Upper lobe of left lung (tissue), 6 donors: Measurements from ENCODE around the gene ATP10A. TPM values are rescaled to one million over a fixed set of nuclear protein-coding genes. Genes with fewer than 3 reads are reported as not detected.

Source experiments
- ATAC-seq, 2 donors: fragments of 200-7000 bp; cut with Tn5 transposase; one replicate each; pipeline ENCODE4 v1.9.1; 2022; ENCODE audit warnings: mild to moderate bottlenecking in 2 of 2, moderate library complexity in 2 of 2; ENCODE audit not compliant: low FRiP score in 2 of 2
- DNase-seq, 2 donors: peaks; one replicate each; pipeline ENCODE4 v3.0.0-alpha.2; 2019 to 2020
- H3K27ac ChIP-seq, 4 donors: fragments of 200-600 bp; sonication (generic); one replicate each; pipeline ENCODE4 v1.5.1; 2016 to 2019
- H3K27me3 ChIP-seq, 4 donors: fragments of 200-600 bp; sonication (generic); one replicate each; pipeline ENCODE4 v1.5.1; 2017 to 2019
- H3K36me3 ChIP-seq, 4 donors: fragments of 200-600 bp; sonication (generic); one replicate each; pipeline ENCODE4 v1.5.1; 2016 to 2019
- H3K4me1 ChIP-seq, 4 donors: fragments of 200-600 bp; sonication (generic); one replicate each; pipeline ENCODE4 v1.5.1; 2018 to 2019
- H3K4me3 ChIP-seq, 4 donors: fragments of 200-600 bp; sonication (generic); one replicate each; pipeline ENCODE4 v1.5.1; 2017 to 2019; ENCODE audit warnings: mild to moderate bottlenecking in 2 of 4, moderate library complexity in 1 of 4
- H3K9me3 ChIP-seq, 4 donors: fragments of 200-600 bp; sonication (generic); one replicate each; pipeline ENCODE4 v1.5.1; 2018 to 2019
- EP300 ChIP-seq, 4 donors: sonication (generic); formaldehyde crosslinking; IDR thresholded peaks; one replicate each; pipeline ENCODE4 v1.5.1; 2017; ENCODE audit warnings: antibody characterized with exemption in 4 of 4, control low read depth in 2 of 4
- POLR2A ChIP-seq, 4 donors: fragments of 450-650 bp; IDR thresholded peaks; one replicate each; pipeline ENCODE4 v1.5.1; 2016 to 2017; ENCODE audit warnings: antibody characterized with exemption in 4 of 4, mild to moderate bottlenecking in 2 of 4
- POLR2AphosphoS5 ChIP-seq, 2 donors: sonication (generic); formaldehyde crosslinking; IDR thresholded peaks; one replicate each; pipeline ENCODE4 v1.5.1; 2017; ENCODE audit warnings: antibody characterized with exemption in 2 of 2
- WGBS, 2 donors: methylation state at CpG; one replicate each; pipeline ENCODE4 v1.1.5; 2017 to 2018; 5-methylcytosine and 5-hydroxymethylcytosine counted together
- total RNA-seq, 6 donors: library from RNA; depleted of rRNA in 4 of 6; stranded (reverse); fragments of >200 nt in 4 of 6; gene quantifications; one replicate each; pipeline versions ENCODE4 v1.1.0 to v1.2.1, GENCODE V29; 2016 to 2021
- TF ChIP-seq, protein P1 (sequence below), 6 experiments: fragments of 450-650 bp in 4 of 6; fragments of 200-600 bp in 2 of 6; sonication (generic) in 2 of 6; IDR thresholded peaks; one replicate each; pipeline ENCODE4 v1.5.1; 2016 to 2019; ENCODE audit warnings: antibody characterized with exemption in 6 of 6
- donor health status: DM: no; HTN: no; CAD: no; lungs with moderate emphysema.
- donor health status: DM: no; HTN: yes; CAD: no; lungs with severe emphysema.

The ATP10A gene
- total RNA-seq, 6 donors from 2014 or later: 17.8 to 62.4 (median 32.3) TPM

- no peak for TF ChIP-seq POLR2AphosphoS5 (IDR thresholded peaks at IDR 0.05)
- no peak for TF ChIP-seq EP300 (IDR thresholded peaks at IDR 0.05)
- DNase-seq: no peak
- Histone ChIP-seq H3K4me3 (no peak overlapping the region), H3K9me3 (no peaks in the 10 kb centered on the region), H3K27me3 (no peaks in the 10 kb centered on the region), H3K36me3 (no peaks in the 10 kb centered on the region), H3K27ac (no peak overlapping the region), H3K4me1 (peaks cover 15 to 30% (median 23%) of the 10 kb centered on the region in 4 donors)
- ATAC-seq: no peak
- WGBS, 2 donors: 67 to 100% methylated on average over 1 of the region's 3 CpGs
Measured at GRCh38 chr15:25792128-25792527, 71.0 kb downstream of the ATP10A start.

GRCh38 chr15:25790000-25790660 is 73.0 kb downstream of the ATP10A start:
- 53 to 62% methylated on average over 7 of the region's 7 CpGs for WGBS, 2 donors
- DNase-seq: no peak
- TF ChIP-seq EP300 (IDR thresholded peaks at IDR 0.05) (no peak), POLR2AphosphoS5 (IDR thresholded peaks at IDR 0.05) (no peak), POLR2A (IDR thresholded peaks at IDR 0.05) (no peak)
- TF ChIP-seq, protein P1, sequence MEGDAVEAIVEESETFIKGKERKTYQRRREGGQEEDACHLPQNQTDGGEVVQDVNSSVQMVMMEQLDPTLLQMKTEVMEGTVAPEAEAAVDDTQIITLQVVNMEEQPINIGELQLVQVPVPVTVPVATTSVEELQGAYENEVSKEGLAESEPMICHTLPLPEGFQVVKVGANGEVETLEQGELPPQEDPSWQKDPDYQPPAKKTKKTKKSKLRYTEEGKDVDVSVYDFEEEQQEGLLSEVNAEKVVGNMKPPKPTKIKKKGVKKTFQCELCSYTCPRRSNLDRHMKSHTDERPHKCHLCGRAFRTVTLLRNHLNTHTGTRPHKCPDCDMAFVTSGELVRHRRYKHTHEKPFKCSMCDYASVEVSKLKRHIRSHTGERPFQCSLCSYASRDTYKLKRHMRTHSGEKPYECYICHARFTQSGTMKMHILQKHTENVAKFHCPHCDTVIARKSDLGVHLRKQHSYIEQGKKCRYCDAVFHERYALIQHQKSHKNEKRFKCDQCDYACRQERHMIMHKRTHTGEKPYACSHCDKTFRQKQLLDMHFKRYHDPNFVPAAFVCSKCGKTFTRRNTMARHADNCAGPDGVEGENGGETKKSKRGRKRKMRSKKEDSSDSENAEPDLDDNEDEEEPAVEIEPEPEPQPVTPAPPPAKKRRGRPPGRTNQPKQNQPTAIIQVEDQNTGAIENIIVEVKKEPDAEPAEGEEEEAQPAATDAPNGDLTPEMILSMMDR (IDR thresholded peaks at IDR 0.05): no peak
- ATAC-seq: peak in 1 of 2 donors; percentile 73
- no peaks in the 10 kb centered on the region for H3K9me3 ChIP-seq
- no peak overlapping the region for H3K4me3 ChIP-seq
- no peaks in the 10 kb centered on the region for H3K27me3 ChIP-seq
- peak overlapping the region in 2 of 4 donors; percentile 31 for H3K27ac ChIP-seq
- H3K4me1 ChIP-seq: peaks cover 19 to 43% (median 36%) of the 10 kb centered on the region in 4 donors
- no peaks in the 10 kb centered on the region for H3K36me3 ChIP-seq

GRCh38 chr15:25789616-25789999 is 73.5 kb downstream of the ATP10A start:
- Histone ChIP-seq H3K9me3 (no peaks in the 10 kb centered on the region), H3K4me1 (peaks cover 21 to 45% (median 39%) of the 10 kb centered on the region in 4 donors), H3K27me3 (no peaks in the 10 kb centered on the region), H3K4me3 (no peak overlapping the region), H3K36me3 (no peaks in the 10 kb centered on the region), H3K27ac (peak overlapping the region in 2 of 4 donors; percentile 31)
- TF ChIP-seq EP300 (IDR thresholded peaks at IDR 0.05) (no peak), POLR2A (IDR thresholded peaks at IDR 0.05) (no peak), POLR2AphosphoS5 (IDR thresholded peaks at IDR 0.05) (no peak)
- TF ChIP-seq, protein P1 (IDR thresholded peaks at IDR 0.05): no peak
- ATAC-seq: peak in 1 of 2 donors; percentile 2
- WGBS, 2 donors: 75 to 85% methylated on average over 5 of the region's 5 CpGs
- no peak for DNase-seq

GRCh38 chr15:25789211-25789610 is 73.9 kb downstream of the ATP10A start:
- H3K27ac ChIP-seq: no peak overlapping the region

GRCh38 chr15:25787855-25788520 is 75.1 kb downstream of the ATP10A start:
- H3K9me3 ChIP-seq: no peaks in the 10 kb centered on the region
- no peaks in the 10 kb centered on the region for H3K36me3 ChIP-seq
- DNase-seq (peak in 1 of 2 donors; percentile 80), ATAC-seq (peak; percentile 32 to 43)
- no peak overlapping the region for H3K4me3 ChIP-seq
- H3K4me1 ChIP-seq: peaks cover 21 to 51% (median 39%) of the 10 kb centered on the region in 4 donors
- TF ChIP-seq EP300 (IDR thresholded peaks at IDR 0.05) (no peak), POLR2A (IDR thresholded peaks at IDR 0.05) (no peak), POLR2AphosphoS5 (IDR thresholded peaks at IDR 0.05) (no peak)
- TF ChIP-seq, protein P1 (IDR thresholded peaks at IDR 0.05): no peak
- WGBS, 2 donors: 37 to 56% methylated on average over 9 to 13 of the region's 13 CpGs
- H3K27ac ChIP-seq: peak overlapping the region in 3 of 4 donors; percentile 6 to 41 (median 23)
- H3K27me3 ChIP-seq: no peaks in the 10 kb centered on the region

More at GRCh38 chr15:25789211-25789610, 73.9 kb downstream of the ATP10A start:
- no peak overlapping the region for H3K4me3 ChIP-seq
- DNase-seq: no peak
- 78 to 80% methylated on average over 2 of the region's 2 CpGs for WGBS, 2 donors
- H3K4me1 ChIP-seq: peaks cover 21 to 45% (median 39%) of the 10 kb centered on the region in 4 donors
- ATAC-seq: peak in 1 of 2 donors; percentile 73
- H3K9me3 ChIP-seq: no peaks in the 10 kb centered on the region
- no peaks in the 10 kb centered on the region for H3K27me3 ChIP-seq
- H3K36me3 ChIP-seq: no peaks in the 10 kb centered on the region
- TF ChIP-seq POLR2AphosphoS5 (IDR thresholded peaks at IDR 0.05) (no peak), POLR2A (IDR thresholded peaks at IDR 0.05) (no peak), EP300 (IDR thresholded peaks at IDR 0.05) (no peak)
- TF ChIP-seq, protein P1 (IDR thresholded peaks at IDR 0.05): no peak
